ENCODE measurements around the gene DEPDC1B. TPM values are rescaled to one million over a fixed set of nuclear protein-coding genes. Genes with fewer than 3 reads are reported as not detected.

The DEPDC1B gene
- total RNA-seq, 1 experiment from 2014 or later = 22.2 TPM

- Histone ChIP-seq H3K4me1 (ENCODE audit: control insufficient read depth, insufficient read depth, low read length) (no peaks in the 10 kb centered on the region), H3K27ac (ENCODE audit: low read length) (no peak overlapping the region), H3K27me3 (ENCODE audit: control insufficient read depth, insufficient read depth, low read length) (no peaks in the 10 kb centered on the region), H3K36me3 (ENCODE audit: control insufficient read depth, insufficient read depth, low read length) (no peaks in the 10 kb centered on the region), H3K9me3 (ENCODE audit: control insufficient read depth, insufficient read depth, low read depth, low read length) (no peaks in the 10 kb centered on the region), H3K4me3 (ENCODE audit: low read depth in 2 of 2, low read length in 2 of 2) (no peak overlapping the region)
- POLR2A ChIA-PET = no interaction called here
- intact Hi-C loops (cut with micrococcal nuclease; ENCODE audit: unreplicated experiment) = no loop called here
- CTCF ChIA-PET = no interaction called here
- DNase-seq (ENCODE audit: low read depth, low spot score) (no peak), ATAC-seq (no peak)
- BruUV-seq (replicated peaks) = no TSS peak
- no peak for TF ChIP-seq CTCF (IDR thresholded peaks at IDR 0.05)
- TF ChIP-seq REST (IDR thresholded peaks at IDR 0.05; ENCODE audit: insufficient read depth in 1 of 2, low read depth in 2 of 2, low read length in 1 of 2) = no peak
- TF ChIP-seq TCF7L2 (IDR thresholded peaks at IDR 0.05; ENCODE audit: low read depth, low read length) = no peak
- no peak for TF ChIP-seq SIN3A (IDR thresholded peaks at IDR 0.05; ENCODE audit: borderline replicate concordance, insufficient read depth, low read depth, low read length)
- TF ChIP-seq POLR2AphosphoS5 (IDR thresholded peaks at IDR 0.05; ENCODE audit: low read depth, low read length) = no peak
- in situ Hi-C loops (cut with HindIII; ENCODE audit: low pct_unique_long_range_greater_than_20kb, low sequenced_read_pairs) = no loop called here
Observed at GRCh38 chr5:60671899-60672692, 27.9 kb downstream of the DEPDC1B start.

DNA sequence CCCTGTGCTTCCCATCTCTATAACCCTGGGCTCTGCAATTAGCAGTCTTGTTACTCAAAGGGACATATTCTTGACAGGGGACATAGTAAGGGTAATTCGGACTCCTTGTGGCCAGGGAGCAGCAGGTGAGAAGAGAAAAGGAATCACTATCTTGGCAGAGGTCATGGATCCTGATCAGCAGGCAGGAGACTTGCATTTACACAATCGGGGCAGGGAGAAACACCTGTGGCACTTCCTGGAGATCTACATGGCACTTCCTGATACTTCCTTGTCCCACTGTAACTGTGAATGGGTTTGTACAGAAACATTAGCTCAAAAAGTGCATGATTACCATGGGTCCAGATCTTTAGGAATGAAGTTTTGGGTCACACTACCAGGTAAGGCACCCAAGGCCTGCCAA, 29.2 kb downstream of the DEPDC1B start:
- intact Hi-C loops (cut with micrococcal nuclease; ENCODE audit: unreplicated experiment) = no loop called here
- no peak for ATAC-seq
- Histone ChIP-seq H3K4me1 (ENCODE audit: control insufficient read depth, insufficient read depth, low read length) (no peaks in the 10 kb centered on the region), H3K27ac (ENCODE audit: low read length) (no peak overlapping the region), H3K9me3 (ENCODE audit: control insufficient read depth, insufficient read depth, low read depth, low read length) (no peaks in the 10 kb centered on the region), H3K36me3 (ENCODE audit: control insufficient read depth, insufficient read depth, low read length) (no peaks in the 10 kb centered on the region), H3K4me3 (ENCODE audit: low read depth in 2 of 2, low read length in 2 of 2) (no peak overlapping the region), H3K27me3 (ENCODE audit: control insufficient read depth, insufficient read depth, low read length) (no peaks in the 10 kb centered on the region)
- no peak for DNase-seq (ENCODE audit: low read depth, low spot score)
- in situ Hi-C loops (cut with HindIII; ENCODE audit: low pct_unique_long_range_greater_than_20kb, low sequenced_read_pairs) = no loop called here
- no TSS peak for BruUV-seq (replicated peaks)
- ChIA-PET POLR2A (no interaction called here), CTCF (no interaction called here)
- TF ChIP-seq SIN3A (IDR thresholded peaks at IDR 0.05; ENCODE audit: borderline replicate concordance, insufficient read depth, low read depth, low read length) (no peak), CTCF (IDR thresholded peaks at IDR 0.05) (no peak), POLR2AphosphoS5 (IDR thresholded peaks at IDR 0.05; ENCODE audit: low read depth, low read length) (no peak), REST (IDR thresholded peaks at IDR 0.05; ENCODE audit: insufficient read depth in 1 of 2, low read depth in 2 of 2, low read length in 1 of 2) (no peak), TCF7L2 (IDR thresholded peaks at IDR 0.05; ENCODE audit: low read depth, low read length) (no peak)
